K562 (cell line): ENCODE results near the gene CCNY. TPM values are rescaled to one million over a fixed set of nuclear protein-coding genes. Genes with fewer than 3 reads are reported as not detected.

Experiments used
- AFF1 ChIP-seq, 2 experiments: fragments of 450-650 bp; IDR thresholded peaks; 2 replicates each; pipeline ENCODE4 v1.6.1; 2018; ENCODE audit warnings: mild to moderate bottlenecking in 2 of 2, low read depth in 1 of 2; ENCODE audit not compliant: partially characterized antibody in 2 of 2
- CBX1 ChIP-seq: sonication (generic); IDR thresholded peaks from 2 replicates; pipeline ENCODE4 v1.6.1; 2016; ENCODE audit warnings: antibody characterized with exemption, low read depth, mild to moderate bottlenecking
- CBX3 ChIP-seq, 2 experiments: IDR thresholded peaks; 1 replicate in 1 of 2; 2 replicates in 1 of 2; pipeline ENCODE4 v1.6.1; 2012; ENCODE audit warnings: inconsistent platforms in 2 of 2, low read length in 2 of 2, borderline replicate concordance in 1 of 2, control low read depth in 1 of 2
- E2F5 ChIP-seq: sonication (generic); formaldehyde crosslinking; IDR thresholded peaks from 2 replicates; pipeline ENCODE4 v1.8.0; 2022; ENCODE audit warnings: mild to moderate bottlenecking, missing genetic modification reagents
- MTA3 ChIP-seq: fragments of 450-650 bp; formaldehyde crosslinking; IDR thresholded peaks from 2 replicates; pipeline ENCODE4 v1.6.1; 2017; ENCODE audit warnings: mild to moderate bottlenecking, borderline replicate concordance
- SP2 ChIP-seq: IDR thresholded peaks from 2 replicates; pipeline ENCODE4 v1.6.1; 2011; ENCODE audit warnings: mild to moderate bottlenecking, low read depth, low read length, moderate library complexity; ENCODE audit not compliant: poor library complexity, severe bottlenecking; ENCODE audit errors: extremely low read depth
- TRIM24 ChIP-seq, 2 experiments: fragments of 450-650 bp; IDR thresholded peaks; 2 replicates each; pipeline ENCODE4 v1.6.1; 2016
- XRCC3 ChIP-seq: fragments of 450-650 bp; IDR thresholded peaks from 2 replicates; pipeline ENCODE4 v1.6.1; 2017; ENCODE audit warnings: mild to moderate bottlenecking, moderate library complexity
- ZNF280A ChIP-seq: fragments of 450-650 bp; IDR thresholded peaks from 2 replicates; pipeline ENCODE4 v1.6.1; 2018; ENCODE audit warnings: mild to moderate bottlenecking, low read depth; ENCODE audit not compliant: partially characterized antibody
- ZNF280B ChIP-seq: fragments of 250-450 bp; sonication (Bioruptor Pico); IDR thresholded peaks from 2 replicates; pipeline ENCODE4 v1.5.1; 2021; ENCODE audit warnings: mild to moderate bottlenecking
- polyA plus RNA-seq, 8 experiments: library from polyadenylated mRNA; depleted of rRNA in 4 of 8; stranded (reverse) in 5 of 8; unstranded in 3 of 8; fragments of >200 nt; fragmentation: Nextera tagmentation in 2 of 8; fragmentation: Illumina TruSeq in 1 of 8; extraction: Ambion mirVana in 2 of 8; extraction: Trizol in 1 of 8; gene quantifications; 2 replicates each; pipeline versions ENCODE4 v1.2.1 to v1.2.3, GENCODE V29; 2011 to 2014; ENCODE audit warnings: inconsistent platforms in 1 of 8, missing spikeins in 1 of 8
- total RNA-seq, 7 experiments: library from RNA; depleted of rRNA in 6 of 7; stranded (reverse); fragments of >200 nt in 6 of 7; fragmentation: Illumina TruSeq in 2 of 7; extraction: Trizol in 2 of 7; gene quantifications; 2 replicates each; pipeline versions ENCODE4 v1.2.1 to v1.2.3, GENCODE V29; 2011 to 2021; ENCODE audit warnings: low replicate concordance in 1 of 7

CCNY gene
- total and polyA plus RNA-seq, 9 of the 15 experiments (the other 6 are each of a cell fraction or from before 2014, with no cell fraction given): 8.4 to 109 (median 38.6) TPM

- peak; percentile 99 for TF ChIP-seq ZNF280A
- peak in 1 of 2 experiments; percentile 99; a peak in 2 of 3 replicates for TF ChIP-seq CBX3 (IDR thresholded peaks at IDR 0.05; ENCODE audit: borderline replicate concordance in 1 of 2, low read length in 2 of 2)
- TF ChIP-seq TRIM24 (IDR thresholded peaks at IDR 0.05): peak in 1 of 2 experiments; percentile 73; a peak in 2 of 4 replicates
- peak; percentile 87 for TF ChIP-seq XRCC3
- TF ChIP-seq E2F5 (CRISPR knock-in tag): 0 out of 2 replicates have a peak, but pooled peaks have one; percentile 42
- no peak for TF ChIP-seq SP2
- TF ChIP-seq AFF1 (IDR thresholded peaks at IDR 0.05; ENCODE audit: low read depth in 1 of 2, partially characterized antibody in 2 of 2): peak in 1 of 2 experiments; percentile 54
- TF ChIP-seq MTA3: peak; percentile 50; the same call in 1 of the 2 replicates
- peak; percentile 82 for TF ChIP-seq ZNF280B (CRISPR knock-in tag)
- TF ChIP-seq CBX1: peak; percentile 88
Observed at GRCh38 chr10:35443858-35444257, 107.5 kb downstream of the CCNY start (continued).
